Inferior parietal cortex (tissue), 1 donor: ENCODE measurements around the gene SLC38A3.
A peak's percentile ranks its signal among the peaks of the same experiment; 100 is the strongest.
"Not testable (repeated sequence)": the region's sequence is repeated elsewhere in the genome, so short reads cannot be mapped to it uniquely, and the experiment has no call there.

Source experiments
- DNase-seq: peaks from one replicate; pipeline ENCODE4 v3.0.0-alpha.2; 2016; ENCODE audit errors: extremely low spot score

The SLC38A3 gene

GRCh38 chr3:50249457-50249856 lies 44.4 kb downstream of the SLC38A3 start:
- DNase-seq = no peak

- DNase-seq = no peak
These were observed 45.4 kb downstream of the SLC38A3 start for GRCh38 chr3:50250514-50250913.

GRCh38 chr3:50251220-50251619 lies 46.1 kb downstream of the SLC38A3 start:
- no peak for DNase-seq

GRCh38 chr3:50254577-50255250 lies 49.6 kb downstream of the SLC38A3 start:
- DNase-seq = no peak

- no peak for DNase-seq
These were observed 50.2 kb downstream of the SLC38A3 start for GRCh38 chr3:50255251-50255615.

- DNase-seq = no peak
These were observed 52.2 kb downstream of the SLC38A3 start for GRCh38 chr3:50256978-50257890.

GRCh38 chr3:50258029-50258680 lies 53.1 kb downstream of the SLC38A3 start:
- DNase-seq = no peak

GRCh38 chr3:50258979-50259378 lies 53.9 kb downstream of the SLC38A3 start:
- DNase-seq = no peak

GRCh38 chr3:50259432-50260026 lies 54.5 kb downstream of the SLC38A3 start:
- no peak for DNase-seq

GRCh38 chr3:50260027-50260941 lies 55.2 kb downstream of the SLC38A3 start:
- peak; percentile 90 for DNase-seq

- no peak for DNase-seq
These were observed 55.9 kb downstream of the SLC38A3 start for GRCh38 chr3:50260942-50261441.

GRCh38 chr3:50261505-50261904 lies 56.4 kb downstream of the SLC38A3 start:
- DNase-seq = no peak

GRCh38 chr3:50262200-50262599 lies 57.1 kb downstream of the SLC38A3 start:
- DNase-seq = not testable (repeated sequence)

- DNase-seq = no peak
These were observed 57.7 kb downstream of the SLC38A3 start for GRCh38 chr3:50262778-50263177.

GRCh38 chr3:50263478-50264382 lies 58.7 kb downstream of the SLC38A3 start:
- no peak for DNase-seq

GRCh38 chr3:50264383-50264963 lies 59.4 kb downstream of the SLC38A3 start:
- DNase-seq = peak; percentile 55

GRCh38 chr3:50264964-50265485 lies 60.0 kb downstream of the SLC38A3 start:
- DNase-seq = no peak

GRCh38 chr3:50265571-50265970 lies 60.5 kb downstream of the SLC38A3 start:
- no peak for DNase-seq

GRCh38 chr3:50266017-50266416 lies 60.9 kb downstream of the SLC38A3 start:
- DNase-seq = no peak
